DMS53 treated with DMSO at 0.1 percent for 48 hours (cell line): Measurements from ENCODE around the gene SLC7A7.
"Not testable (repeated sequence)": the region's sequence is repeated elsewhere in the genome, so short reads cannot be mapped to it uniquely, and the experiment has no call there.

ENCODE experiments used
- DNase-seq: peaks from one replicate; lab custom pipeline; 2025; ENCODE audit not compliant: unreplicated experiment; lab: John Stamatoyannopoulos, UW

SLC7A7 gene

GRCh38 chr14:22761734-22762133, 53.5 kb downstream of the SLC7A7 start:
- no peak for DNase-seq

GRCh38 chr14:22757972-22758650, 57.1 kb downstream of the SLC7A7 start:
- not testable (repeated sequence) for DNase-seq

GRCh38 chr14:22753586-22753985, 61.6 kb downstream of the SLC7A7 start:
- DNase-seq = no peak

GRCh38 chr14:22752422-22752821, 62.8 kb downstream of the SLC7A7 start:
- no peak for DNase-seq

- DNase-seq = no peak
Measured at GRCh38 chr14:22748631-22749068, 66.6 kb downstream of the SLC7A7 start.

GRCh38 chr14:22748206-22748605, 67.0 kb downstream of the SLC7A7 start:
- DNase-seq = no peak

- no peak for DNase-seq
Measured at GRCh38 chr14:22747769-22748168, 67.5 kb downstream of the SLC7A7 start.

- no peak for DNase-seq
Measured at GRCh38 chr14:22740020-22740419, 75.2 kb downstream of the SLC7A7 start.

- DNase-seq = no peak
Measured at GRCh38 chr14:22739423-22739822, 75.8 kb downstream of the SLC7A7 start.

GRCh38 chr14:22737052-22737451, 78.2 kb downstream of the SLC7A7 start:
- no peak for DNase-seq

GRCh38 chr14:22736384-22736783, 78.9 kb downstream of the SLC7A7 start:
- DNase-seq = not testable (repeated sequence)

- DNase-seq = no peak
Measured at GRCh38 chr14:22735096-22735495, 80.1 kb downstream of the SLC7A7 start.

- no peak for DNase-seq
Measured at GRCh38 chr14:22733829-22734228, 81.4 kb downstream of the SLC7A7 start.

- not testable (repeated sequence) for DNase-seq
Measured at GRCh38 chr14:22732062-22732461, 83.2 kb downstream of the SLC7A7 start.

- no peak for DNase-seq
Measured at GRCh38 chr14:22726012-22726411, 89.2 kb downstream of the SLC7A7 start.

GRCh38 chr14:22725374-22725773, 89.9 kb downstream of the SLC7A7 start:
- DNase-seq = not testable (repeated sequence)

- not testable (repeated sequence) for DNase-seq
Measured at GRCh38 chr14:22724847-22725246, 90.4 kb downstream of the SLC7A7 start.

- no peak for DNase-seq
Measured at GRCh38 chr14:22723815-22724214, 91.4 kb downstream of the SLC7A7 start.
